ENCODE measurements around the gene CIC. TPM values are rescaled to one million over a fixed set of nuclear protein-coding genes. Genes with fewer than 3 reads are reported as not detected.

The CIC gene
- total RNA-seq, 3 donors from 2014 or later (not counting 1 experiment from before 2014, with no cell fraction given): 95.4 to 121 (median 108) TPM

DNA sequence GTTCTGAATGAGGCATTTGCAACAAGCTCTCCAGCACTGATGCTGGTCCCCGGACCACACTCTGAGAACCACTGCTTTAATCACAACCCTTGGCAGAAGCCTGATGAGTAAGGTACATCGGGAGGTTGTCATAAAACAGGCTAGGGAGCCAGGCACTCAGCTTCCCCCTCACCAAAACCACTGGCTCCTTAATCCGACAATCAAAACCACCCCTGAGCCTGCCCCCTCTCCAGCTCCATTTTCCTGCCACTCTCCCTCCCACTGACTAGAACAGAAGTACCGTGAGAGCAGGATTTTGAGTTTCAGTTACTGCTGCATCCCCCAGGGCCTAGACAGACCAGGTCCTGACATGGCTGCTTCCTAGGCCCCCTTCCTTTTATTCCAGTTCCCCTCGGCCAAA, 33.9 kb upstream of the CIC start:
- Histone ChIP-seq H3K27me3 (ENCODE audit: control insufficient read depth, insufficient read depth, low read length) (no peaks in the 10 kb centered on the region), H3K9me3 (ENCODE audit: control insufficient read depth, insufficient read depth, low read length) (no peaks in the 10 kb centered on the region), H3K4me1 (ENCODE audit: control insufficient read depth, insufficient read depth, low read length) (peaks cover 7% of the 10 kb centered on the region), H3K27ac (ENCODE audit: low read length) (no peak overlapping the region), H3K4me3 (ENCODE audit: low read length) (no peak overlapping the region), H3K36me3 (ENCODE audit: control insufficient read depth, insufficient read depth, low read length) (peaks cover 76% of the 10 kb centered on the region)
- WGBS (ENCODE audit: insufficient coverage): 82% methylated on average over 5 of the region's 5 CpGs
- intact Hi-C loops (cut with micrococcal nuclease): no loop called here
- TF ChIP-seq, protein P1, sequence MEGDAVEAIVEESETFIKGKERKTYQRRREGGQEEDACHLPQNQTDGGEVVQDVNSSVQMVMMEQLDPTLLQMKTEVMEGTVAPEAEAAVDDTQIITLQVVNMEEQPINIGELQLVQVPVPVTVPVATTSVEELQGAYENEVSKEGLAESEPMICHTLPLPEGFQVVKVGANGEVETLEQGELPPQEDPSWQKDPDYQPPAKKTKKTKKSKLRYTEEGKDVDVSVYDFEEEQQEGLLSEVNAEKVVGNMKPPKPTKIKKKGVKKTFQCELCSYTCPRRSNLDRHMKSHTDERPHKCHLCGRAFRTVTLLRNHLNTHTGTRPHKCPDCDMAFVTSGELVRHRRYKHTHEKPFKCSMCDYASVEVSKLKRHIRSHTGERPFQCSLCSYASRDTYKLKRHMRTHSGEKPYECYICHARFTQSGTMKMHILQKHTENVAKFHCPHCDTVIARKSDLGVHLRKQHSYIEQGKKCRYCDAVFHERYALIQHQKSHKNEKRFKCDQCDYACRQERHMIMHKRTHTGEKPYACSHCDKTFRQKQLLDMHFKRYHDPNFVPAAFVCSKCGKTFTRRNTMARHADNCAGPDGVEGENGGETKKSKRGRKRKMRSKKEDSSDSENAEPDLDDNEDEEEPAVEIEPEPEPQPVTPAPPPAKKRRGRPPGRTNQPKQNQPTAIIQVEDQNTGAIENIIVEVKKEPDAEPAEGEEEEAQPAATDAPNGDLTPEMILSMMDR (IDR thresholded peaks at IDR 0.05): no peak
- H3K36me3 Mint-ChIP-seq: no peaks in the 10 kb centered on the region
- DNase-seq (no peak), ATAC-seq (no peak)
- no peaks in the 10 kb centered on the region for H3K9me3 Mint-ChIP-seq
- peak overlapping the region in 1 of 2 donors; percentile 49 for H3K27ac Mint-ChIP-seq
- H3K4me3 Mint-ChIP-seq: no peak overlapping the region
- no peaks in the 10 kb centered on the region for H3K27me3 Mint-ChIP-seq (ENCODE audit: low read depth in 2 of 2)
- H3K4me1 Mint-ChIP-seq: peaks cover 26 to 32% of the 10 kb centered on the region in 2 donors

DNA sequence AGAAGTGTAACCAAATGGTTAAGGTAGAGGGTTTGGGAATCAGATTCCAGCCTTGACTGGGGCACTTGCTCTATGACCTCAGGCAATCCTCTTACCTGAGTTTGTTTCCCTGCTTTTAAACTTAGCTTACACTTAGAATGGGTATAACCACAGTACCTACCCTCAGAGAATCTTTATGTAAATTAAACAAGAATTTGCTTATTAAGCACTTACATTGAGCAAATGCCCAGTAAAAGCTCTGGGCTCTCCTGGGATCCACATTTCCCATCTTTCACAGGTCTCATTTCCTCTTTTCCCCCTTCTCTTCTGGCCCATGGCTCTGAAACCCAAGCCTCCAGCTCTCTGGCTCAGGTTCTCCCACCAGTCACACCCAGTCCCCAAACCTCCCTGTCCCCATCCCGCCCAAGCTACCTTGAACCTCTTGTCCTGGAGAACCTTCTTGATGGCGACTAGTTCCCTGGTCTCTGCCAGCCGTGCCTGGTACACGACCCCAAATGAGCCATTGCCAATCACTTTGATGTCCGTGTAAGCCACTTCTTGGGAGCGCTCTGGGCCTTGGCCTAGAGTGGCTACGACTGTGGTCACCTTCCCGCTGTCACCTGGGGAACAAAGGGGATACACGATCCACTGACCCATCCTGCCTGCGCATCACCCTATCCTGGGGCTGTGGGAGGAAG, 29.4 kb upstream of the CIC start:
- ATAC-seq: no peak
- Mint-ChIP-seq H3K27me3 (ENCODE audit: low read depth in 2 of 2) (no peaks in the 10 kb centered on the region), H3K4me1 (peaks cover 54 to 62% of the 10 kb centered on the region in 2 donors), H3K36me3 (no peaks in the 10 kb centered on the region), H3K27ac (peak overlapping the region; percentile 43 to 98), H3K4me3 (no peak overlapping the region), H3K9me3 (no peaks in the 10 kb centered on the region)
- TF ChIP-seq, protein P1 (IDR thresholded peaks at IDR 0.05): no peak
- no peak overlapping the region for H3K4me3 ChIP-seq (ENCODE audit: low read length)
- no peaks in the 10 kb centered on the region for H3K9me3 ChIP-seq (ENCODE audit: control insufficient read depth, insufficient read depth, low read length)
- peaks cover 38% of the 10 kb centered on the region for H3K4me1 ChIP-seq (ENCODE audit: control insufficient read depth, insufficient read depth, low read length)
- H3K36me3 ChIP-seq (ENCODE audit: control insufficient read depth, insufficient read depth, low read length): peaks cover 38% of the 10 kb centered on the region
- no peaks in the 10 kb centered on the region for H3K27me3 ChIP-seq (ENCODE audit: control insufficient read depth, insufficient read depth, low read length)
- 96% methylated on average over 10 of the region's 10 CpGs for whole genome bisulfite sequencing (ENCODE audit: insufficient coverage)
- intact Hi-C loops (cut with micrococcal nuclease): no loop called here
- H3K27ac ChIP-seq (ENCODE audit: low read length): no peak overlapping the region
- no peak for DNase-seq

DNA sequence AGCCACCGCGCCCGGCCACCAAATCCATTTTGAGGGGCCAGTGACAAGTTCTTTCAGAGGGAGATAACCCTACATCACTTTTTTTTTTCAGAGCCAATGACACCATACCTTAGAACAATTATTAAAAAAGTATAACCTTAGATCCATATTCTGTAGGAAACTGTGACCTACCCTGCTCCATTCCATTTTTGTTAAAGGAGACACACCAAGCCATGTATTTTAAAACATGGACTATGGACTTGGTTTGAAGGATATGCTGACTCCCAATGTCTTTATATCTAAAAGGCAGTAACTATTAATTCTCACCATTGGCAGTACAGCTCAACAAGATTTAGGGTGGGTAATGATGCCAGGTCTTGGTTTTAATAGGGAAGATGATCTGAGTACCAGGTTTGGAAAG, 27.8 kb upstream of the CIC start:
- ATAC-seq (no peak), DNase-seq (no peak)
- WGBS (ENCODE audit: insufficient coverage): 97% methylated on average over 3 of the region's 3 CpGs
- Histone ChIP-seq H3K27ac (ENCODE audit: low read length) (peak overlapping the region; percentile 63), H3K27me3 (ENCODE audit: control insufficient read depth, insufficient read depth, low read length) (no peaks in the 10 kb centered on the region), H3K9me3 (ENCODE audit: control insufficient read depth, insufficient read depth, low read length) (no peaks in the 10 kb centered on the region), H3K4me3 (ENCODE audit: low read length) (peak overlapping the region; percentile 55), H3K4me1 (ENCODE audit: control insufficient read depth, insufficient read depth, low read length) (peaks cover 44% of the 10 kb centered on the region), H3K36me3 (ENCODE audit: control insufficient read depth, insufficient read depth, low read length) (peaks cover 25% of the 10 kb centered on the region)
- Mint-ChIP-seq H3K36me3 (no peaks in the 10 kb centered on the region), H3K27me3 (ENCODE audit: low read depth in 2 of 2) (no peaks in the 10 kb centered on the region), H3K27ac (peak overlapping the region; percentile 93 to 98), H3K4me1 (peaks cover 53 to 67% of the 10 kb centered on the region in 2 donors), H3K4me3 (peak overlapping the region; percentile 85), H3K9me3 (no peaks in the 10 kb centered on the region)
- intact Hi-C loops (cut with micrococcal nuclease): no loop called here
- TF ChIP-seq, protein P1 (IDR thresholded peaks at IDR 0.05): no peak
